ENCODE measurements around the gene SMIM21.

DNA sequence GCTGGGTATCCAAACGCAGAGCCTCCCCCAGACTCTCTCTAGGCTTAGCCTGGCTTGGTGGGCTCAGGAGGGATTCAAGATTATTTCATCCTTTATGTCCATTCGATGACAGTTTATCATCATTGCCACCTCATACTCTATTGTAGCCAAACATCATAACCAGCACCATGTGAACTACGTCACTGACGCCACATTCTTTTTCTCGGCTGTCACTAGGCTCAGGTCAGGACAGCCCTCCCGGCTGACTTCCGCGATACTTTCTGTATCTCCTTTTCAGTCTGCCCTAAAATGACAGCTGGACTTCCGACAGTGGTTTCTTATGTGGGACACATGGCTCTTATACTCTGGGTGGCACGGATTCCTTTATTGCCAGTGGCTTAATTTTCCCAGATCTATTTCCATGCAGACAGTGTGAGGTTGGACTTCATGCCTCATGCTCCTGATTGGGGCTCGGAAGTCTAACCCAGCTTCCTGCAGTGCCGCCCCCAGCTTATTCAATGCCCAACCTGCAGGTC, 39.8 kb upstream of the SMIM21 start:
- TF ChIP-seq, protein P1, sequence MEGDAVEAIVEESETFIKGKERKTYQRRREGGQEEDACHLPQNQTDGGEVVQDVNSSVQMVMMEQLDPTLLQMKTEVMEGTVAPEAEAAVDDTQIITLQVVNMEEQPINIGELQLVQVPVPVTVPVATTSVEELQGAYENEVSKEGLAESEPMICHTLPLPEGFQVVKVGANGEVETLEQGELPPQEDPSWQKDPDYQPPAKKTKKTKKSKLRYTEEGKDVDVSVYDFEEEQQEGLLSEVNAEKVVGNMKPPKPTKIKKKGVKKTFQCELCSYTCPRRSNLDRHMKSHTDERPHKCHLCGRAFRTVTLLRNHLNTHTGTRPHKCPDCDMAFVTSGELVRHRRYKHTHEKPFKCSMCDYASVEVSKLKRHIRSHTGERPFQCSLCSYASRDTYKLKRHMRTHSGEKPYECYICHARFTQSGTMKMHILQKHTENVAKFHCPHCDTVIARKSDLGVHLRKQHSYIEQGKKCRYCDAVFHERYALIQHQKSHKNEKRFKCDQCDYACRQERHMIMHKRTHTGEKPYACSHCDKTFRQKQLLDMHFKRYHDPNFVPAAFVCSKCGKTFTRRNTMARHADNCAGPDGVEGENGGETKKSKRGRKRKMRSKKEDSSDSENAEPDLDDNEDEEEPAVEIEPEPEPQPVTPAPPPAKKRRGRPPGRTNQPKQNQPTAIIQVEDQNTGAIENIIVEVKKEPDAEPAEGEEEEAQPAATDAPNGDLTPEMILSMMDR (IDR thresholded peaks at IDR 0.05; ENCODE audit: control extremely low read depth in 1 of 3, insufficient read depth in 1 of 3, low read depth in 1 of 3, low read length in 3 of 3): no peak
- TF ChIP-seq CREB1 (IDR thresholded peaks at IDR 0.05): no peak
